Endothelial cell of hepatic sinusoid (primary cell): ENCODE results near the gene CLP1.
"Not testable (repeated sequence)": the region's sequence is repeated elsewhere in the genome, so short reads cannot be mapped to it uniquely, and the experiment has no call there.

Source experiments
- in situ Hi-C: cut with HindIII; loops from 2 replicates; pipeline ENCODE4 v1.10.0; 2017; ENCODE audit warnings: low sequenced_read_pairs

The CLP1 gene

GRCh38 chr11:57640068-57640800, 17.3 kb upstream of the CLP1 start:
- in situ Hi-C loops = loop anchor here (5.0 kb wide), 1 partner anchor 108 kb away; the partner anchor contains the start of gene TIMM10

- in situ Hi-C loops = loop anchor here (5.0 kb wide), 1 partner anchor 109 kb away; the partner anchor contains the start of gene TIMM10
These were observed 16.4 kb upstream of the CLP1 start for GRCh38 chr11:57641011-57641807.

- in situ Hi-C loops = loop anchor here (5.0 kb wide), 1 partner anchor 112 kb away; the partner anchor contains the start of gene TIMM10
These were observed 13.8 kb upstream of the CLP1 start for GRCh38 chr11:57643802-57644201.

- in situ Hi-C loops = loop anchor here (5.0 kb wide), 1 partner anchor 113 kb away; the partner anchor contains the start of gene TIMM10
These were observed 12.5 kb upstream of the CLP1 start for GRCh38 chr11:57644748-57645688.

- in situ Hi-C loops = no loop called here
These were observed 11.9 kb upstream of the CLP1 start for GRCh38 chr11:57645689-57646085.

GRCh38 chr11:57646194-57646798, 11.3 kb upstream of the CLP1 start:
- in situ Hi-C loops = no loop called here

GRCh38 chr11:57646799-57647303, 10.7 kb upstream of the CLP1 start:
- in situ Hi-C loops = no loop called here

GRCh38 chr11:57647372-57647771, 10.2 kb upstream of the CLP1 start:
- in situ Hi-C loops = no loop called here

- in situ Hi-C loops = no loop called here
These were observed 9.4 kb upstream of the CLP1 start for GRCh38 chr11:57647960-57648800.

- in situ Hi-C loops = no loop called here
These were observed 8.5 kb upstream of the CLP1 start for GRCh38 chr11:57648801-57649735.

GRCh38 chr11:57649826-57650738, 7.5 kb upstream of the CLP1 start, which contains the start of gene YPEL4:
Gene YPEL4 (minus strand): TSS chr11:57649912. CDS start chr11:57647107, 2,805 bp downstream.
- in situ Hi-C loops = no loop called here

GRCh38 chr11:57650739-57651090, 6.8 kb upstream of the CLP1 start:
- in situ Hi-C loops = no loop called here

GRCh38 chr11:57651408-57651807, 6.2 kb upstream of the CLP1 start:
- in situ Hi-C loops = no loop called here

- in situ Hi-C loops = not testable (repeated sequence)
These were observed 5.3 kb upstream of the CLP1 start for GRCh38 chr11:57652230-57652629.

- in situ Hi-C loops = no loop called here
These were observed 4.9 kb upstream of the CLP1 start for GRCh38 chr11:57652662-57653061.

- in situ Hi-C loops = no loop called here
These were observed 4.4 kb upstream of the CLP1 start for GRCh38 chr11:57653163-57653562.

GRCh38 chr11:57656885-57657193, 723 bp upstream of the CLP1 start:
- in situ Hi-C loops = no loop called here
